Measurements from ENCODE around the gene TRMU.
"Not testable (repeated sequence)": the region's sequence is repeated elsewhere in the genome, so short reads cannot be mapped to it uniquely, and the experiment has no call there.

Gene TRMU

GRCh38 chr22:46388647-46389046, 53.1 kb downstream of the TRMU start:
- no peak for DNase-seq (ENCODE audit: low spot score)

GRCh38 chr22:46389081-46389480, 53.6 kb downstream of the TRMU start:
- DNase-seq (ENCODE audit: low spot score): no peak

GRCh38 chr22:46390105-46390651, 54.7 kb downstream of the TRMU start:
- DNase-seq (ENCODE audit: low spot score): no peak

DNA sequence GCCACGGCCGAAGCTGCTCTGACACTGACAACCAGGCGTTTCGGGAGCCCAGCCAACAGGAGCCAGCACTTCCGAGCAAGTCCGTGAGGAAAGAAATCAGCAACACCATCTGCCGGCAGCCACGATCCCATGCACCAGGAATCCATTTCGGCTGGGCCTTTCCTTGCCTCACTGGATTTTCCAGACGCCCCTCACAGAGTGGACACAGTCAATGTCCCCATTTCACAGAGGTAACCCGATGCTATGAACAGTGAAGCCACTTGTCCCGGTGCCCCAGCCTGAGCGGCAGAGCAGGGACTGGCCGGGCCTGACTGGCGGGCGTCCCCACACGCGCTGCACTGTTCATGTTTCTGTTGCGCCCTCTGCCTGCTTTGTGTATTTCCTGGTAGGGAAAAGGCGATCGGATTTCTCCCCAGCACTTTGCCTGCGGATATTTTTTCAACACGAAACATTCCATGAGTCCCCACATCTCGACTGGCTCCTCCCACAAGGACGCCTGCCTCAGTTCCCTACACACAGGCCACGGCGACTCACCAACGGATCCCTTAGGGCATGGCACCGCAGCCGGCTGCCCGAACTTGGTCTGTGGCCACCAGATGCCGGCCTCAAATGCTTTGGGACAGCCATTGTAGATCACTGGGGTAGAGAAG, 55.3 kb downstream of the TRMU start:
- no peak for DNase-seq (ENCODE audit: low spot score)

DNA sequence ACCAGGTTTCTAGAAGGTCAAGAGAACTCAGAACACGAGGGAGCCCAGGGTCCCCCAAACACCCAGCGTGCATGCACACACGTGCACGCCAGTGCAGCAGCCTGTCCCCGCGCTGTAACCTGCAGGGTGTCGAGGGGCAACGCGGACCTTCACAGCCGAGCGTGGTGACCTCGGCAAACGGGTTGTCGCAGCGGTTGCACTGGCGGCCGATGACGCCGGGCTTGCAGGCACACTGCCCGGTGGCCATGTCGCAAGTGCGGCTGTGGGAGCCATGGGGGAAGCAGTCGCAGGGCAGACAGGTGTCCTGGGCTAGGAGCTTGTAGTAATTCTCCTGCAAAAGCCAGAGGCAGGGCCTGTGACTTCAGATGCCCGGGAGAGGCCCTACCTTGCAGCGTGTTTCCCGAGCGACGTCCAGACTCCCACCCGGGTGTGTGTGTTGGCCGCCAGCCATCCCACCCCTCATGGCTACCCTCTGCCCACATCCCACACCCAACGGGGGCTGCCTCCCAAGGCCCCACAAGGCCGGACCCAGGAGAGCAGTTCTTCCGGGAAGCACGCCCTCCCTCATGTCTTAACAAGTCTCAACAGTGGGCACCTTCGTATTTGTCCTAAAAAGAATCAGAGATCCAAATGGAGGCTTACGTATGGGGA, 56.1 kb downstream of the TRMU start:
- DNase-seq (ENCODE audit: low spot score): no peak

DNA sequence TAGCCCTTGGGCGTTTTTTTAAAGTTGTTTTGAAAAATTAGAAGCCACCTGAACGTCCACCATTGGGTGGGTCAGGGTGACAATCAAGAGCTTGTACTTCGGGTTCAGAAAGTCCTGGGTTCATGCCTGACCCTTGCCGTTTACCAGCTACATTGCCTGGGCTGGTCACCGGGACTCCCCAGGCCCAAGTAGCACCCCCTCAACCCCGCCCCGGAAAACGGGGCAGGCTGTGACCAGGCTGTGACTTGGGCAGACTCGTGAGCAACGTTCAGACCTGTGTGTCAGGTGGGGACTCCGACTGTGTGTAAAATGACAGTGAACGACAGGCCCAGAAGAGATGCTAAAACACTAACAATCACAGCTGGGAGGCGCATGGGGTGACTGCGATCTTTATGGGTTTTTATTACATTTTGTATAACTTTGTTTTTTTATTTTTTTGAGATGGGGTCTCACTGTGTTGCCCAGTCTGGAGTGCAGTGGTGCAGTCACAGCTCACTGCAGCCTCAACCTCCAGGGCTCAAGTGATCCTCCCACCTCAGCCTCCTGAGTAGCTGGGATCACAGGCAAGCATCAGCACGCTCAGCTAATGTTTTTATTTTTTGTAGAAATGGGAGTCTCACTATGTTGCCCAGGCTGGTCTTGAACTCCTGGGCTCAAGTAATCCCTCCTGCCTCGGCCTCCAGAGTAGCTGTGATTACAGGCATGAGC, 56.8 kb downstream of the TRMU start:
- no peak for DNase-seq (ENCODE audit: low spot score)

- DNase-seq (ENCODE audit: low spot score): no peak
Measured at GRCh38 chr22:46393873-46394272, 58.4 kb downstream of the TRMU start.

DNA sequence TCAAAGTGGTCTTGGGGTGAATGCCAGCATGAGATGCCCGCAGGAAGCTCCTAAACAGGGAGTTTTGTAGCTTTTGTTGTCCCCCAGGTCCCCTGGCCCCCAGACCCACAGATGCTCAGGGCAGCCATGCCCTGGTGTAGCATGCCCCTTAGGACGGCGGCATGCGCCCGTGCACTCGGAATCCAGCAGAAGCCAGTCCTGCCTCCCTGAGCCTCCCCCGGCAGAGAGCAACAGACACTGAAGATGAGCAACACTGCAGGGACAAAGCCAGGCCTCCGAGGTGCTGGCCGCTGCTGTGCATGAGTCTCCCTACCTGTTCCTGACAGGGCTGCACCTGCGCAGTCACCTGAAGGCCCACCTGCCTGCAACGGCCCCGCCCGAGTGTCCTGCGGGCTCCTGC, 59.1 kb downstream of the TRMU start:
- no peak for DNase-seq (ENCODE audit: low spot score)

GRCh38 chr22:46395145-46395544, 59.6 kb downstream of the TRMU start:
- no peak for DNase-seq (ENCODE audit: low spot score)

DNA sequence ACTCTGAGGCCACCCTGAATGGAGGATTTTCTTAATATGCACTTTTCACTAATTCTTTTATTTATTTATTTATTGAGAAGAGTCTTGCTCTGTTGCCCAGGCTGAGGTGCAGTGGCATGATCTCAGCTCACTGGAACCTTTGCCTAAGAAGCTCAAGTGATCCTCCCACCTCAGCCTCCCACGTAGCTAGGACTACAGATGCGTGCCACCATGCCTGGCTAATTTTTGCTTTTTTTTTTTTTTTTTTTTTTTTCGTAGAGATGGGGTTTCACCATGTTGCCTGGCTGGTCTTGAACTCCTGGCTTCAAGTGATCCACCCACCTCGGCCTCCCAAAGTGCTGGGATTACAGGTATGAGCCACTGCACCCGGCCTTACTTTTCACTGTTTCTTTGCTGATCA, 61.5 kb downstream of the TRMU start:
- DNase-seq (ENCODE audit: low spot score): not testable (repeated sequence)

DNA sequence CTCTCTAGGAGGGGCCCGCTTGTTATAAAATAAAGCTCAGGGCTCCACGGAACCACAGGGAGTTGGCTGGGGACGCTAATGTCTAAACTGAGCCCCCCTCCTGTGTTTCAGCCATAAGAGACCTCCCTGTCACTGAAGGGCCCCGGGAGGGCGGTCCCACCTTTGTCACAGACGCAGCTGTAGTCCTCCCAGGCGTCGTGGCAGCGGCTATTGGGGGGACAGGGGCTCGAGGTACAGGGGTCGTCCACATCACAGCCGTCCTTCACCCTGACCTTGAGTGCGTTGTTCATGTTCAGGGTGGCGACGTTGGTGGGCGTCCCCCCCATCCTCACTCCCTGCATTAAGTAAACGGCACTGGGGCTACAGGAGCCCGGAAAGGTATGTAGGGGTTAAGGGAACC, 62.0 kb downstream of the TRMU start:
- DNase-seq (ENCODE audit: low spot score): no peak

GRCh38 chr22:46397951-46398350, 62.4 kb downstream of the TRMU start:
- DNase-seq (ENCODE audit: low spot score): no peak

GRCh38 chr22:46399251-46400024, 63.9 kb downstream of the TRMU start:
- DNase-seq (ENCODE audit: low spot score): no peak

DNA sequence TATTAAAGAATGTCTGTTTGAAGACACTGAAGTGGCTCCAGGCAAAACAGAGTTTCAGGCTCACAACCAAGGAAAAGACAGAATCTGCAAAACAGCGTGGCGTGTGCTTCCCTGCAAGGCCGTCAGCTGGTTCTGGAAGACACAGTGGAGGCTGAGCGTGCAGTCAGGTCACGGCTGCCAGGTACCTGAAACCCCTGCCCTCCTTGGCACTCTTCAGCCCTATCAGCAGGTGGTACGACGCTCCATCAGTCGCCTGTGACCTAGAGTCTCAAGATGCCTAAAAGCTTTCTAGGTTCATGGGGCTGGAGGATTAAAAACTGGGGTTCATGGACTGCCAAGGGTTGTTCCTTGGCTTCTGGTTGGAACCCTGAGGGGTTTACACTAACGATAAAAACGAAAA, 65.9 kb downstream of the TRMU start:
- no peak for DNase-seq (ENCODE audit: low spot score)

GRCh38 chr22:46402505-46402904, 67.0 kb downstream of the TRMU start:
- no peak for DNase-seq (ENCODE audit: low spot score)

GRCh38 chr22:46403880-46404279, 68.4 kb downstream of the TRMU start:
- DNase-seq (ENCODE audit: low spot score): not testable (repeated sequence)

- no peak for DNase-seq (ENCODE audit: low spot score)
Measured at GRCh38 chr22:46405901-46406300, 70.4 kb downstream of the TRMU start.

DNA sequence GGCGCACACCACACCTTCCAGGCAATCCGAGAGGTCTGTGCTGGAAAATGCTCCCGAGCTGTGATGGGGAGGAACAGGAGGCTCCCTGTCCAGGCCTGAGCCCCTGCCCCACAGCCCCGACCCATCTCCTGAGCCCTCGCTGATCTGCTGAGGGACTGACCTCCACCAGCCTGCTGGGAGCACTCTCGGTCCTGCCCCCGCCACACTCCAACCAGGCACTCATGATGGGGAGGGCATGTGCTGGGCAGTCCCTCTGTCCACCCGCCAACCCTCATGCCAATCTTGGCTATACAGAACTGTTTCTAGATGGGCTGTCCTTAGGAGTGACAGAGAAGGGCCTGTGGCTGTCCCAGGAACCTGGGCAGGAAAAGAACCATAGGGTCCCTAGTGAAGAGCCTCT, 70.8 kb downstream of the TRMU start:
- no peak for DNase-seq (ENCODE audit: low spot score)

GRCh38 chr22:46406791-46407190, 71.3 kb downstream of the TRMU start:
- no peak for DNase-seq (ENCODE audit: low spot score)
